ENCODE results near the gene CEP57L1. TPM values are rescaled to one million over a fixed set of nuclear protein-coding genes. Genes with fewer than 3 reads are reported as not detected.

Gene CEP57L1
- total RNA-seq, 4 donors from 2014 or later = 20.4 to 30.1 (median 26.1) TPM

GRCh38 chr6:109059571-109060021 is 35.7 kb upstream of the CEP57L1 start:
- no peak for TF ChIP-seq CTCF (IDR thresholded peaks at IDR 0.05; ENCODE audit: low read depth)

GRCh38 chr6:109060571-109060970 is 34.7 kb upstream of the CEP57L1 start:
- no peak for TF ChIP-seq CTCF (IDR thresholded peaks at IDR 0.05; ENCODE audit: low read depth)

- TF ChIP-seq CTCF (IDR thresholded peaks at IDR 0.05; ENCODE audit: low read depth) = no peak
These were observed 33.1 kb upstream of the CEP57L1 start for GRCh38 chr6:109062216-109062615.

- no peak for TF ChIP-seq CTCF (IDR thresholded peaks at IDR 0.05; ENCODE audit: low read depth)
These were observed 32.4 kb upstream of the CEP57L1 start for GRCh38 chr6:109062767-109063352.

- TF ChIP-seq CTCF (IDR thresholded peaks at IDR 0.05; ENCODE audit: low read depth) = no peak
These were observed 25.6 kb upstream of the CEP57L1 start for GRCh38 chr6:109069746-109070145.

GRCh38 chr6:109071125-109071917 is 24.0 kb upstream of the CEP57L1 start:
- TF ChIP-seq CTCF (IDR thresholded peaks at IDR 0.05; ENCODE audit: low read depth) = no peak

GRCh38 chr6:109073344-109074132 is 21.8 kb upstream of the CEP57L1 start:
- TF ChIP-seq CTCF (IDR thresholded peaks at IDR 0.05; ENCODE audit: low read depth) = no peak

Measured in subcutaneous adipose tissue (tissue), 4 donors.